Erythroblast (primary cell): ENCODE measurements around the gene CISD2.

Experiments used
- GATA1 ChIP-seq: IDR thresholded peaks from 2 replicates; pipeline ENCODE4 v1.6.1; 2011; ENCODE audit warnings: low read depth, mild to moderate bottlenecking, control low read depth, low read length, moderate library complexity
- POLR2A ChIP-seq: IDR thresholded peaks from 2 replicates; pipeline ENCODE4 v1.6.1; 2011; ENCODE audit warnings: mild to moderate bottlenecking, low read length

DNA sequence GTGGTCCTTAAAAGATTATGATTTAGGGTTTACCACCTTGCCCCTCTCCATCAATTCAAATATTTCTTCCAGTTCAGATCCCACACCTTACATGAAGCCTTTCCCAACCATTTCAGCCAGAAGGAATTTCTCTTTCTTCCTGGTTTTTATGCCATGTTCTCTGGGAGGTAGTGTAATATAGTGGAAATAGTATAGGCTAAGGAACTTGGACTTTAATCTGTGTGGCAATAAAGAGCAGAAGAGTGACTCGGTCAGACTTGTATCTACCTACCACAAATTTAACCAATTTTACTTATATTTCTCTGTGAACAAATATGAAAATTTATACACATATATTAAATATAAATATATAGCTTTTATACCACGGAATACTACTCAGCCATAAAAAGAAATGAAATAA is 18.4 kb upstream of the CISD2 start:
- TF ChIP-seq POLR2A (no peak), GATA1 (no peak)
